ENCODE data around the gene DAPK1.

GRCh38 chr9:87541663-87542062, 44.0 kb downstream of the DAPK1 start:
- TF ChIP-seq, protein P1, sequence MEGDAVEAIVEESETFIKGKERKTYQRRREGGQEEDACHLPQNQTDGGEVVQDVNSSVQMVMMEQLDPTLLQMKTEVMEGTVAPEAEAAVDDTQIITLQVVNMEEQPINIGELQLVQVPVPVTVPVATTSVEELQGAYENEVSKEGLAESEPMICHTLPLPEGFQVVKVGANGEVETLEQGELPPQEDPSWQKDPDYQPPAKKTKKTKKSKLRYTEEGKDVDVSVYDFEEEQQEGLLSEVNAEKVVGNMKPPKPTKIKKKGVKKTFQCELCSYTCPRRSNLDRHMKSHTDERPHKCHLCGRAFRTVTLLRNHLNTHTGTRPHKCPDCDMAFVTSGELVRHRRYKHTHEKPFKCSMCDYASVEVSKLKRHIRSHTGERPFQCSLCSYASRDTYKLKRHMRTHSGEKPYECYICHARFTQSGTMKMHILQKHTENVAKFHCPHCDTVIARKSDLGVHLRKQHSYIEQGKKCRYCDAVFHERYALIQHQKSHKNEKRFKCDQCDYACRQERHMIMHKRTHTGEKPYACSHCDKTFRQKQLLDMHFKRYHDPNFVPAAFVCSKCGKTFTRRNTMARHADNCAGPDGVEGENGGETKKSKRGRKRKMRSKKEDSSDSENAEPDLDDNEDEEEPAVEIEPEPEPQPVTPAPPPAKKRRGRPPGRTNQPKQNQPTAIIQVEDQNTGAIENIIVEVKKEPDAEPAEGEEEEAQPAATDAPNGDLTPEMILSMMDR (IDR thresholded peaks at IDR 0.05) = no peak
- TF ChIP-seq POLR2A (IDR thresholded peaks at IDR 0.05) (no peak), EP300 (IDR thresholded peaks at IDR 0.05; ENCODE audit: low read depth) (no peak)

All from transverse colon (tissue), 3 donors.